Activated CD4-positive, alpha-beta T cell treated with anti-CD3 and anti-CD28 coated beads for 36 hours (primary cell): ENCODE data around the gene NELFA. TPM values are rescaled to one million over a fixed set of nuclear protein-coding genes. Genes with fewer than 3 reads are reported as not detected.
"Not testable (repeated sequence)": the region's sequence is repeated elsewhere in the genome, so short reads cannot be mapped to it uniquely, and the experiment has no call there.

Source experiments
- ATAC-seq: fragments of 200-7000 bp; cut with Tn5 transposase; one replicate; pipeline ENCODE4 v1.10.0; 2021; ENCODE audit warnings: mild to moderate bottlenecking, moderate library complexity
- CTCF ChIA-PET: fragments of 350-600 bp; sonication (Branson Sonifier 250); formaldehyde crosslinking; loops from one replicate; lab custom pipeline; 2021; ENCODE audit warnings: antibody characterized with exemption; lab: Charles Lee
- POLR2A ChIA-PET: fragments of 350-600 bp; sonication (Branson Sonifier 250); formaldehyde crosslinking; loops from one replicate; lab custom pipeline; 2021; ENCODE audit warnings: antibody characterized with exemption, inconsistent platforms; lab: Charles Lee
- DNase-seq: peaks from one replicate; pipeline ENCODE4 v3.0.0-alpha.2; 2020
- H3K27ac Mint-ChIP-seq: one replicate; pipeline ENCODE4 v1.8.0; 2021; ENCODE audit warnings: mixed read lengths
- H3K27me3 Mint-ChIP-seq: one replicate; pipeline ENCODE4 v1.8.0; 2021; ENCODE audit warnings: mixed read lengths
- H3K36me3 Mint-ChIP-seq: one replicate; pipeline ENCODE4 v1.8.0; 2021; ENCODE audit warnings: low read depth, mixed read lengths
- H3K4me1 Mint-ChIP-seq: one replicate; pipeline ENCODE4 v1.8.0; 2021; ENCODE audit warnings: mixed read lengths
- H3K4me3 Mint-ChIP-seq: one replicate; pipeline ENCODE4 v1.8.0; 2021; ENCODE audit warnings: mild to moderate bottlenecking, moderate library complexity, mixed read lengths
- H3K9me3 Mint-ChIP-seq: one replicate; pipeline ENCODE4 v1.8.0; 2021; ENCODE audit warnings: low read depth, mixed read lengths
- intact Hi-C, 2 experiments: fragments of 100-400 bp; cut with DNase I in 1 of 2; cut with micrococcal nuclease in 1 of 2; formaldehyde crosslinking; loops; one replicate each; pipeline versions ENCODE4 v1.14.2 to v1.15.1; 2022 to 2024; cut with DNase I, micrococcal nuclease
- total RNA-seq, 2 experiments: library from RNA; stranded (reverse); gene quantifications; one replicate each; pipeline ENCODE4 v1.2.3, GENCODE V29; 2021

NELFA gene
- total RNA-seq, 2 experiments from 2014 or later: 41.6 to 48.3 TPM

- peaks cover 36% of the 10 kb centered on the region for H3K36me3 Mint-ChIP-seq
- H3K27ac Mint-ChIP-seq: peak overlapping the region; percentile 82
- no peaks in the 10 kb centered on the region for H3K9me3 Mint-ChIP-seq
- ATAC-seq: no peak
- H3K4me1 Mint-ChIP-seq: peaks cover 48% of the 10 kb centered on the region
- DNase-seq: no peak
- intact Hi-C loops: loop anchor here in 1 of 2 experiments (5.0 kb wide), 1 partner anchor 995 kb away; the partner anchor contains the start of gene FGFRL1
- ChIA-PET POLR2A (interaction anchor here (0.6 kb wide), 1 partner anchor 9 kb away, joined by 3 read pairs; no protein-coding TSS in a partner anchor), CTCF (no interaction called here)
- peak overlapping the region; percentile 87 for H3K4me3 Mint-ChIP-seq
- no peaks in the 10 kb centered on the region for H3K27me3 Mint-ChIP-seq
Measured at GRCh38 chr4:2006956-2007653, 1.7 kb downstream of the NELFA start.

GRCh38 chr4:2006367-2006766 lies 2.4 kb downstream of the NELFA start:
- CTCF ChIA-PET: no interaction called here
- H3K27me3 Mint-ChIP-seq: no peaks in the 10 kb centered on the region
- intact Hi-C loops: loop anchor here in 1 of 2 experiments (5.0 kb wide), 1 partner anchor 994 kb away; the partner anchor contains the start of gene FGFRL1
- no peak overlapping the region for H3K4me3 Mint-ChIP-seq
- ATAC-seq: no peak
- H3K4me1 Mint-ChIP-seq: peaks cover 48% of the 10 kb centered on the region
- H3K27ac Mint-ChIP-seq: no peak overlapping the region
- H3K36me3 Mint-ChIP-seq: peaks cover 39% of the 10 kb centered on the region
- POLR2A ChIA-PET: no interaction called here
- no peaks in the 10 kb centered on the region for H3K9me3 Mint-ChIP-seq
- DNase-seq: no peak

- H3K27me3 Mint-ChIP-seq, CTCF ChIA-PET, ATAC-seq, intact Hi-C loops, H3K27ac Mint-ChIP-seq, POLR2A ChIA-PET, DNase-seq, H3K4me3 Mint-ChIP-seq: not testable (repeated sequence)
- H3K36me3 Mint-ChIP-seq: peaks cover 69% of the 10 kb centered on the region
- H3K9me3 Mint-ChIP-seq: peaks cover 20% of the 10 kb centered on the region
- peaks cover 52% of the 10 kb centered on the region for H3K4me1 Mint-ChIP-seq
Measured at GRCh38 chr4:2003361-2003760, 5.4 kb downstream of the NELFA start.

GRCh38 chr4:1999308-1999707 lies 9.5 kb downstream of the NELFA start:
- H3K27me3 Mint-ChIP-seq, intact Hi-C loops, H3K27ac Mint-ChIP-seq, DNase-seq, ATAC-seq, POLR2A ChIA-PET, H3K4me3 Mint-ChIP-seq: not testable (repeated sequence)
- Mint-ChIP-seq H3K9me3 (peaks cover 35% of the 10 kb centered on the region), H3K4me1 (peaks cover 37% of the 10 kb centered on the region), H3K36me3 (peaks cover 79% of the 10 kb centered on the region)
- CTCF ChIA-PET: interaction anchor here (1.0 kb wide), 1 partner anchor 53 kb away, joined by 3 read pairs; no protein-coding TSS in a partner anchor

- ChIA-PET CTCF (interaction anchor here (1.0 kb wide), 1 partner anchor 54 kb away, joined by 3 read pairs; no protein-coding TSS in a partner anchor), POLR2A (interaction anchor here (0.7 kb wide), 1 partner anchor 9 kb away, joined by 3 read pairs; no protein-coding TSS in a partner anchor)
- peaks cover 35% of the 10 kb centered on the region for H3K9me3 Mint-ChIP-seq
- no peak overlapping the region for H3K4me3 Mint-ChIP-seq
- peaks cover 35% of the 10 kb centered on the region for H3K4me1 Mint-ChIP-seq
- intact Hi-C loops: no loop called here
- H3K36me3 Mint-ChIP-seq: peaks cover 76% of the 10 kb centered on the region
- ATAC-seq (no peak), DNase-seq (no peak)
- no peaks in the 10 kb centered on the region for H3K27me3 Mint-ChIP-seq
- no peak overlapping the region for H3K27ac Mint-ChIP-seq
Measured at GRCh38 chr4:1998296-1998695, 10.5 kb downstream of the NELFA start.

GRCh38 chr4:1997712-1998111 lies 11.1 kb downstream of the NELFA start:
- ATAC-seq (no peak), DNase-seq (no peak)
- Mint-ChIP-seq H3K9me3 (peaks cover 35% of the 10 kb centered on the region), H3K4me1 (peaks cover 29% of the 10 kb centered on the region), H3K27me3 (no peaks in the 10 kb centered on the region), H3K27ac (no peak overlapping the region), H3K4me3 (no peak overlapping the region), H3K36me3 (peaks cover 71% of the 10 kb centered on the region)
- intact Hi-C loops: no loop called here
- POLR2A ChIA-PET: interaction anchor here (0.7 kb wide), 1 partner anchor 10 kb away, joined by 3 read pairs; no protein-coding TSS in a partner anchor
- CTCF ChIA-PET: no interaction called here

GRCh38 chr4:1996866-1997611 lies 11.7 kb downstream of the NELFA start:
- peaks cover 65% of the 10 kb centered on the region for H3K36me3 Mint-ChIP-seq
- CTCF ChIA-PET: no interaction called here
- ATAC-seq (no peak), DNase-seq (no peak)
- H3K27ac Mint-ChIP-seq: no peak overlapping the region
- no peak overlapping the region for H3K4me3 Mint-ChIP-seq
- H3K9me3 Mint-ChIP-seq: peaks cover 35% of the 10 kb centered on the region
- H3K4me1 Mint-ChIP-seq: peaks cover 24% of the 10 kb centered on the region
- no peaks in the 10 kb centered on the region for H3K27me3 Mint-ChIP-seq
- intact Hi-C loops: no loop called here
- POLR2A ChIA-PET: no interaction called here

- intact Hi-C loops: no loop called here
- no peak for ATAC-seq
- H3K4me1 Mint-ChIP-seq: peaks cover 17% of the 10 kb centered on the region
Measured at GRCh38 chr4:1994938-1995337, 13.8 kb downstream of the NELFA start.

GRCh38 chr4:1993718-1994516 lies 14.9 kb downstream of the NELFA start:
- CTCF ChIA-PET: interaction anchor here (0.7 kb wide), 1 partner anchor 196 kb away, joined by 3 read pairs; no protein-coding TSS in a partner anchor

More at GRCh38 chr4:1994938-1995337, 13.8 kb downstream of the NELFA start:
- no peak for DNase-seq
- Mint-ChIP-seq H3K27ac (no peak overlapping the region), H3K27me3 (no peaks in the 10 kb centered on the region), H3K4me3 (no peak overlapping the region), H3K9me3 (peaks cover 28% of the 10 kb centered on the region), H3K36me3 (peaks cover 53% of the 10 kb centered on the region)
- ChIA-PET POLR2A (no interaction called here), CTCF (no interaction called here)

GRCh38 chr4:1993169-1993516 lies 15.6 kb downstream of the NELFA start:
- ChIA-PET POLR2A (no interaction called here), CTCF (no interaction called here)
- H3K9me3 Mint-ChIP-seq: peaks cover 13% of the 10 kb centered on the region
- H3K27ac Mint-ChIP-seq: no peak overlapping the region
- intact Hi-C loops: no loop called here
- H3K4me3 Mint-ChIP-seq: no peak overlapping the region
- no peak for DNase-seq
- H3K36me3 Mint-ChIP-seq: peaks cover 37% of the 10 kb centered on the region
- no peaks in the 10 kb centered on the region for H3K27me3 Mint-ChIP-seq
- peaks cover 7% of the 10 kb centered on the region for H3K4me1 Mint-ChIP-seq
- ATAC-seq: no peak

More at GRCh38 chr4:1993718-1994516, 14.9 kb downstream of the NELFA start:
- POLR2A ChIA-PET, H3K27ac Mint-ChIP-seq, H3K4me3 Mint-ChIP-seq, H3K27me3 Mint-ChIP-seq, DNase-seq, ATAC-seq, intact Hi-C loops: not testable (repeated sequence)
- Mint-ChIP-seq H3K4me1 (peaks cover 13% of the 10 kb centered on the region), H3K9me3 (peaks cover 19% of the 10 kb centered on the region), H3K36me3 (peaks cover 43% of the 10 kb centered on the region)
